NCI-H1048 (cell line): ENCODE data around the gene SLC35B3.
"Not testable (repeated sequence)": the region's sequence is repeated elsewhere in the genome, so short reads cannot be mapped to it uniquely, and the experiment has no call there.

ENCODE experiments used
- DNase-seq: peaks from one replicate; lab custom pipeline; 2025; lab: John Stamatoyannopoulos, UW

SLC35B3 gene

DNA sequence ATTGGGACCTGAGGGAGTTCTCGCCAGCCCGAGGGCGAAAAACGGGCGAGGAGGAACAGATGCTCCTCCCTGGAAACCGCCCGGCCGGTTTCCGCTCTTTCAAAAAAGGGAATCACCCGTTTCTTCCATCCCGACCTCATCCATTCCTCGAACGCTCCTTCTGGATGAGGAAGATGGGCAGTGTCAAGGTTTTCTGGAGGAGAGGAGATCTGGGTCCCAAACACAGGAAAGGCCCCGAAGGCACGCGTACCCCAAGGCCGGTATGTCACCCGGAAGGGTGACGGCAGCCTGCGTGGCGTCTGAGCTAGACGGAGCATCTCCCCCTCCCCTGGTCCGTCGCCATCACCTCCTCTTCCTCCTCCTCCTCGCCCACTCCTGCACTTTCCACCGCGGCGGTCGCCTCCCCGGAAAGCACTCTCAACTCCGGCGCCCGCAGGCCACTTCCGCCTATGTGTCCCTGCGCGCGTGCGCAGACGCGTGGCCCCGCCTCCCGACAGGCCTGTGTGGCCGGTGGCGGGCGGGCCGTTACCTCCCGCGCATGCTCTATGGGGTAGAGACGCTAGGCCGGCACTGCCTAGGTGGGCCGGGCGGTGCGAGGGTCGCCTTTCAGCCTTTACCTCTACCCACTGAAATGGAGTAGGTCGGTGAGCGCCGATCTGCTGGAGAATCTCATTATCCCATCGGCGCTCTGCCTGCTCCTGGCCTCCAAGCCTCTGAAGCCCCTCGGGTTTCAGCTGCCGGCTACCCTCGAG lies at the start of gene SLC35B3:
SLC35B3 (minus strand) TSS at position 453 of the 752 bp plus-strand sequence.
- peak; percentile 86 for DNase-seq

GRCh38 chr6:8483650-8484049 lies 48.3 kb upstream of the SLC35B3 start:
- DNase-seq: no peak

DNA sequence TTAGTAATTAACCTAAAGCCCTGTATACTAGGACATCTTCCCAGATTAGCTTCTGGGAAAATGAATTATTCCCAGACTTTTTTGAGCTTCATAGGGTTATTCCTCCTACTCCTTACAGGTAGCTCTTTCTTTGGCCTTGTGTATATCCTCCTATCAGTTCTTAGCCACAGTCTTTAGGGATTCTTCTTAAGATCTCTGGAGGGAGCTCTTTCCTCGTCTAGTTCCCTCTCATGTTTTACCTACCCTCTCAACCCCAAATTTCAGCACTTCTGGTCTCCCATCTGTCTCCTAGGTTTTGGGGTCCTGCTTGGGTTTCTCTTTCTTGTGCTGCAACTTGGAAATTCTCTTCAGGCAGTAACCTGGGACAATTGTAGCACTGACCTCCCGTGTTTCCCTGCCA lies 46.4 kb upstream of the SLC35B3 start:
- DNase-seq: no peak

- no peak for DNase-seq
Measured at GRCh38 chr6:8478418-8478817, 43.1 kb upstream of the SLC35B3 start.

DNA sequence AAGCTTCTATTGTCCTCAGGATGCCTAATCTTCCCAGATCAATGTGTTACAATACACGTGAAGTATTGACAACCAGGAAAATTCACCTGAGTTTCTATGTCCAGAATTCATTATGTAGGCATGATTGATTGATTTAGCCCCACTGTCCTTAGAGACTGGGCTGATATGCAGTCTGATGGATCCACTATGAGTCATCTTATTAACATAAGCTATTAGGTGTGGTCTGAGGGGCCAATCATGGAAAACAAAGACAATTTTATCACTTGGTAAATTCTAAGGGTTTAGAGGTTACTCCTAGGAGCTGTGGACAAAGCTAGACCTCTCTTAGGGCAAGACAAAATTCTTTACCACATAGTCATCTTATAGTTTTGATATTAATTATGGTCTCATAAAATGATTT lies 41.3 kb upstream of the SLC35B3 start:
- no peak for DNase-seq

- no peak for DNase-seq
Measured at GRCh38 chr6:8468552-8469356, 33.4 kb upstream of the SLC35B3 start.

- no peak for DNase-seq
Measured at GRCh38 chr6:8462694-8463093, 27.3 kb upstream of the SLC35B3 start.

- DNase-seq: no peak
Measured at GRCh38 chr6:8462169-8462568, 26.8 kb upstream of the SLC35B3 start.

DNA sequence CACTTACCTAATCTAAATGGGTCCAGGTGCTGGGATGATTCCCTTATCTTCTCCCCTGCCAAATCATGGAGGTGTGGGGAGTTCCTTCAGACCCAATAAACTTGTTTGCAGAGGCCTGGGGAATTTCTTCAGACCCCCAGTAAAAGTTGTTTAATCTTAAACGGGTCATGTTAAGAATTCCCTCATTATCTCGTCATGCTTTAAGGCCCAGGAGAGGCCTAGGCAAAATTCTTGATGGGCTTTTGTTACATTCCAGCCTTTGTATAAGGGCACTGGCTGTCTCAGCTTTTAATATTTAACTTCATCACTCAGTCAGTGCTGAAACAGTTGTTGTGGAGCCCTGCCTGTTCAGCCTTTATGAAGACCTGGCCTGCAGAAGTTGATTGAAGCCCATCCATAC lies 11.0 kb upstream of the SLC35B3 start:
- DNase-seq: no peak

GRCh38 chr6:8445930-8446329 lies 10.6 kb upstream of the SLC35B3 start:
- DNase-seq: not testable (repeated sequence)

DNA sequence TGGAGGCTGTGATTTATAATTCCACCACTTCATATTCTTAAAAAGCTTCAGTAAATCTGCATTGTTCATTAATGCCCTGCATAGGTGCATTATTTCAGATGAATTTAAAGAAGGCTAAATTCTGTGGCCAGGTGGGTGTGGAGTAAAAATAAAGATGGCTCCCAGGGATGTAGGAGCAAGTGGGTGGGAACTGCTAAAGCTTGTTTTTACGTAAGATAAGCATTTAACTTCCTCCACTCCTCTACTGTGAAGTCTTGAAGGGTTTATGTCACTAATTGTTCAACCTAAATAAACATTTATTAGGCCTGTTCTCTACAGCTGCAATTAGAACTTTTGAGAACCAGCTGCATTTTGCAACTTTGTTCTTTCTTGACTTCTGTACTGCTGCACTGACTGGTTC lies 6.8 kb upstream of the SLC35B3 start:
- DNase-seq: no peak

GRCh38 chr6:8441452-8441851 lies 6.1 kb upstream of the SLC35B3 start:
- no peak for DNase-seq

DNA sequence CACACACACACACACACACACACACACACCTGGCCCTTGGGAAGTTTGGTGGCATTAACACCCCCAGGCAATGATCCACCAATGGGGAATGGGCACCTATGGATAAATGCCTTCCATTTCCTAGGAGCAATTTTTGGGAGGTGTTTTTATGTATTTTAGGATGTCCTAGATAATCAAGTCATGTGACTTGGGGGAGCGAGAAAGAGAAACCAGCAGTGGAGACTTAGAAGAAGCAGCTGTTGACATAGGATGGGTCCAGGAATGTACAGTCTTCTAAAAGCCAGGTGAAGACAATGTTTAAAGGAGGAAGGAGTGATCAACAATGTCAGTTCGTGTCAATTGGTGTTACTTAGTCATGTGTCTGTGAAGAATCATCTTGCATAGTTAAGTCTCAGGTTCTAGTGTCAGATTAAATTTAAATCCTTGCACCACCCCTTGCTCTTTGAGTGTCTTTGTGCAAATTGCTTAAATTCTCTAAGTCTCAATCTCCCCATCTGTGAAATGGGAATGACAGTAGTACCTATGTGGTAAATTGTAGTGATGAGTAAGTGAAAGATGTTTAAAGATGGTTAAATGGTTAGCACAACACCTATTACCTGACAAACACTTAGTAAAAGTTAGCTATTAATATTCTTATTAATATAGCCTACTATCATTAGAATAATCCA lies 4.4 kb upstream of the SLC35B3 start:
- no peak for DNase-seq

DNA sequence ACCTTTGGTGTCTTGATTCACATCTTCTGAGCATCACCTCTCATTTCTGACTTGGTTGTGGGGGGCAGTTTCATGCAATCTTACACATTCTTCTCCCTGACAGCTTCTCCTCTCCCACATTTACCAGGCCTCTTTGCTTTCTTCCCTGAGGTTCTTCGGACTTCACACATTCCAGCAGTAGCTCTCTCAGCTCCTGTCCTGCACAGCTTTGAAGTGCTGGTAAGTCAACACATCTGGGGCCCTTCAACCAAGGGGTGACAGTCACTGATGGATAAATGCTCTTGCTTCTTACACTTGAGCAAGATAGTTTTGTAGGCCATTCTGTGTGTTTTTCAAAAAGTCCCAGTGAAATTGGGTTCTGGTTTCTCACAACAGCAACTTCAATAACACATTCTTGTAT lies 2.5 kb upstream of the SLC35B3 start:
- no peak for DNase-seq

GRCh38 chr6:8436966-8437365 lies 1.6 kb upstream of the SLC35B3 start:
- DNase-seq: no peak

DNA sequence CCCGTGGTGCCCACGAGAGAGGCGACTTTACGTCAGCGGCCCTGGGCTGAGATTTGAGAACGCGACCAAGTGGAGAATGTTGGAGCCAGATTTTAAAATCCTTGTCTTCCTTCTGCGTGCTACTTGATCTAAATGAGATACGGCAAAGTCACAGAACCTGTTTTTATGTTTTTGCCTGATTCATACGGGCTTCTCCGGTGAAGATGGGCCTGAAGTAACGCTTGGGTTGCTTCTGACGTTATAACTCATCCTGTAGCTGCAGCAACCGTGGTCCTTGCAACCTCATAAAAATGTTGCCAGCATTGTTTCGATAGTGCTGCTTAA lies 462 bp upstream of the SLC35B3 start:
- DNase-seq: no peak

DNA sequence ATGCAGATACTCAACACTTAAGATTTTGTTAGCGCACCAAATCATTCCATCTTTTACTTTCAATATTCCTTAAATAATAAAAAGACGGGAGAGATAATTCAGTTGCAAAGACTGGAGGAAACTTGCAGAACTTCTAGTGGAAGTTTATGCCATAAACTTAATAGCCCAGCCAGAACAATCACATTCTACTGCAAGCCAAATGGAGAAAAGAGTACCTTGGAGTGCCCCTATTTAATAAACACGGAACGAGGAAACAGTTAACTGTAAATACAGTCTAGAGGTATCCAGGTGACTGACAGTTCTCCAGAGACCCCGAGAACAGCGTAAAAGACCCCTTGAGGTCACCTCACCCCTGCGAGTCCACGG lies 635 bp downstream of the SLC35B3 start:
- DNase-seq: no peak

- no peak for DNase-seq
Measured at GRCh38 chr6:8432614-8433013, 2.7 kb downstream of the SLC35B3 start.

- no peak for DNase-seq
Measured at GRCh38 chr6:8429821-8430220, 5.5 kb downstream of the SLC35B3 start.

DNA sequence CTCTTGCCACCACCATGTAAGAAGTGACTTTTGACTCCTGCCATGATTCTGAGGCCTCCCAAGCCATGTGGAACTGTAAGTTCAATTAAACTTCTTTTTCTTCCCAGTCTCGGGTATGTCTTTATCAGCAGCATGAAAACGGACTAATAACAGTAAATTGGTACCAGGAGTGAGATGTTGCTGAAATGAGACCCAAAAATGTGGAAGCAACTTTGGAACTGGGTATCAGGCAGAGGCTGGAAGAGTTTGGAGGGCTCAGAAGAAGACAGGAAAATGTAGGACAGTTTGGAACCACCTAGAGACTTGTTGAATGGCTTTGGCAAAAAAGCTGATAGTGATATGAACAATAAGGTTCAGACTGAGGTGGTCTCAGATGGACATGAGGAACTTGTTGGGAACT lies 8.8 kb downstream of the SLC35B3 start:
- DNase-seq: not testable (repeated sequence)

GRCh38 chr6:8420031-8420588 lies 15.2 kb downstream of the SLC35B3 start:
- DNase-seq: no peak

- no peak for DNase-seq
Measured at GRCh38 chr6:8415913-8416312, 19.4 kb downstream of the SLC35B3 start.

DNA sequence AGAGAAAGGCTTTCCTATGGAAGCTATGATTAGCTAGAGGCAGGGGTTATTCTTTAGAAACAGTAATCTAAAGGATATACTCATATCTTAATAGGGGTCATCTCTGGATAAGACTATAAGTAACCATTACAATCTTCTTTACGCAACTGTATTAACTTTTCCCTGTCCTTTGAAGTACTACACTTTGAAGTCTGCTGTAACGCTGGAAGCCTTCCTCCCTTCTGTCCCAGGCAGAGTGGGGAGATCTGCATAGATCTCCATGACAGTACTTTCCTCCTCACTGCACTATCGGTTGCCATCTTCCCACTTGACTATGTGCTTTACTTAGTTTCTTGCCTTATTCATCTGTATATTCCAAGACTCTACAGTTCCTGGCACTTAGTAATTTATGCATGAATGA lies 20.1 kb downstream of the SLC35B3 start:
- DNase-seq: no peak
